Heart left ventricle (tissue), 16 donors: ENCODE results near the gene PIGT. TPM values are rescaled to one million over a fixed set of nuclear protein-coding genes. Genes with fewer than 3 reads are reported as not detected.

Experiments
- ATAC-seq, 4 donors: fragments of 200-7000 bp; cut with Tn5 transposase; one replicate each; pipeline ENCODE4 v1.9.1; 2020 to 2022; ENCODE audit warnings: moderate library complexity in 4 of 4, mild to moderate bottlenecking in 3 of 4, moderate number of reproducible peaks in 1 of 4
- DNase-seq, 5 donors: peaks; one replicate each; pipeline ENCODE4 v3.0.0-alpha.2; 2020
- H3K27ac ChIP-seq, 12 donors: fragments of 200-600 bp; sonication (generic) in 4 of 12; one replicate each; pipeline versions ENCODE4 v1.5.0 to v1.8.0; 2016 to 2022; ENCODE audit warnings: mild to moderate bottlenecking in 2 of 12
- H3K27me3 ChIP-seq, 9 donors: fragments of 200-600 bp; sonication (generic) in 2 of 9; one replicate each; pipeline versions ENCODE4 v1.5.1 to v1.8.0; 2016 to 2022; ENCODE audit warnings: mild to moderate bottlenecking in 3 of 9
- H3K36me3 ChIP-seq, 9 donors: fragments of 200-600 bp; sonication (generic) in 2 of 9; one replicate each; pipeline versions ENCODE4 v1.5.0 to v1.8.0; 2018 to 2022; ENCODE audit warnings: mild to moderate bottlenecking in 2 of 9
- H3K4me1 ChIP-seq, 12 donors: fragments of 200-600 bp; sonication (generic) in 4 of 12; one replicate each; pipeline versions ENCODE4 v1.5.0 to v1.8.0; 2016 to 2022; ENCODE audit warnings: mild to moderate bottlenecking in 3 of 12
- H3K4me3 ChIP-seq, 12 donors: fragments of 200-600 bp; sonication (generic) in 4 of 12; one replicate each; pipeline versions ENCODE4 v1.5.0 to v1.8.0; 2017 to 2022; ENCODE audit warnings: mild to moderate bottlenecking in 9 of 12, moderate library complexity in 4 of 12
- H3K9me3 ChIP-seq, 12 donors: fragments of 200-600 bp; sonication (generic) in 4 of 12; one replicate each; pipeline versions ENCODE4 v1.5.0 to v1.8.0; 2016 to 2022; ENCODE audit warnings: mild to moderate bottlenecking in 1 of 12
- POLR2A ChIP-seq, 2 donors: fragments of 450-650 bp; IDR thresholded peaks; one replicate each; pipeline ENCODE4 v1.6.1; 2017; ENCODE audit warnings: antibody characterized with exemption in 2 of 2, mild to moderate bottlenecking in 2 of 2, moderate library complexity in 2 of 2
- WGBS, 4 donors: extraction: QIAGEN DNeasy Blood & Tissue Kit in 2 of 4; methylation state at CpG; one replicate each; pipeline versions ENCODE4 v1.1.5 to v1.1.7; 2013 to 2018; 5-methylcytosine and 5-hydroxymethylcytosine counted together
- intact Hi-C, 10 donors: fragments of 100-400 bp; cut with DNase I; formaldehyde crosslinking; loops; one replicate each; pipeline versions ENCODE4 v1.11.1 to v1.14.2; 2022
- long read RNA-seq, 3 donors: library from polyadenylated mRNA; unstranded; transcript quantifications; one replicate each; pipeline ENCODE4 v2.0.0, GENCODE V29; 2020 to 2021
- polyA plus RNA-seq, 2 donors: library from polyadenylated mRNA; stranded (reverse); fragments of 200-250 nt; gene quantifications; one replicate each; pipeline ENCODE4 v1.2.3, GENCODE V29; 2013
- total RNA-seq, 9 donors: library from RNA; depleted of rRNA in 2 of 9; stranded (reverse); fragments of >200 nt in 2 of 9; fragmentation: NEBNext Ultra II Directional in 3 of 9; extraction: Animal tissue kit (Norgen Biotek cat#: 25700) in 3 of 9; gene quantifications; one replicate each; pipeline versions ENCODE4 v1.1.0 to v1.2.4, GENCODE V29; 2016 to 2023
- TF ChIP-seq, protein P1 (sequence below), 12 donors: fragments of 200-600 bp; sonication (generic) in 4 of 12; IDR thresholded peaks; one replicate each; pipeline versions ENCODE4 v1.5.0 to v1.8.0; 2018 to 2022; ENCODE audit warnings: antibody characterized with exemption in 12 of 12, mild to moderate bottlenecking in 5 of 12
- donor health status: ischemic (EF 13 %, LVEDD 7.1; RV severe dilation, severe dysfunction).
- donor health status: healthy with polysubstance abuse.
- donor health status: DM: no; HTN: yes; CAD: no.
- donor health status: DM: no; HTN: no; CAD: no.
- donor health status: ischemic (EF 25% LVEDD 6.9; RV normal size, moderate dysfunction).
- donor health status: ischemic (EF 25% LVEDD 5.7; RV mildly dilated, moderate dysfunction).
- donor health status: healthy.
- donor health status: DM: yes; HTN: yes; CAD: no.
- donor health status: ischemic (EF 35%, LVEDD 5.7; RV mildly dilated, moderate dysfunction).
- donor health status: nonischemic (EF 11% LVEDD 7.7; RV severe dilation, severe dysfunction).
- donor health status: DM: yes; HTN: yes; CAD: no.
- donor health status: PGD.
- donor health status: ischemic (EF 29% LVEDD 5.4; RV normal size, mild dysfunction).
- donor health status: nonischemic (EF 23%, LVEDD 6.1; RV moderate dilation, normal function).

The PIGT gene
- 100 to 1,000 TPM; 124 to 224 (median 165) TPM for total RNA-seq
- 100 to 1,000 TPM; 106 to 175 TPM for polyA plus RNA-seq
- long read RNA-seq, donor 1, transcript PIGT-202 (12 exons, 2,245 nt): major isoform, 83 of 167 reads
- long read RNA-seq, donor 1, partial matches to known transcripts: 67 of 167 reads
- long read RNA-seq, donor 1, other reads (novel, unspliced or antisense): 3 of 167 reads
- long read RNA-seq, donor 2, transcript PIGT-203 (11 exons, 1,971 nt): minor isoform, 8 of 325 reads
- long read RNA-seq, donor 2, transcript PIGT-202 (12 exons, 2,245 nt): major isoform, 257 of 325 reads
- long read RNA-seq, donor 2, transcript PIGT-234 (10 exons, 2,090 nt): minor isoform, 5 of 325 reads
- long read RNA-seq, donor 2, partial matches to known transcripts: 41 of 325 reads
- long read RNA-seq, donor 2, other reads (novel, unspliced or antisense): 4 of 325 reads
- long read RNA-seq, donor 3, transcript PIGT-202 (12 exons, 2,245 nt): major isoform, 44 of 88 reads
- long read RNA-seq, donor 3, partial matches to known transcripts: 34 of 88 reads
- long read RNA-seq, donor 3, other reads (novel, unspliced or antisense): 1 of 88 reads

DNA sequence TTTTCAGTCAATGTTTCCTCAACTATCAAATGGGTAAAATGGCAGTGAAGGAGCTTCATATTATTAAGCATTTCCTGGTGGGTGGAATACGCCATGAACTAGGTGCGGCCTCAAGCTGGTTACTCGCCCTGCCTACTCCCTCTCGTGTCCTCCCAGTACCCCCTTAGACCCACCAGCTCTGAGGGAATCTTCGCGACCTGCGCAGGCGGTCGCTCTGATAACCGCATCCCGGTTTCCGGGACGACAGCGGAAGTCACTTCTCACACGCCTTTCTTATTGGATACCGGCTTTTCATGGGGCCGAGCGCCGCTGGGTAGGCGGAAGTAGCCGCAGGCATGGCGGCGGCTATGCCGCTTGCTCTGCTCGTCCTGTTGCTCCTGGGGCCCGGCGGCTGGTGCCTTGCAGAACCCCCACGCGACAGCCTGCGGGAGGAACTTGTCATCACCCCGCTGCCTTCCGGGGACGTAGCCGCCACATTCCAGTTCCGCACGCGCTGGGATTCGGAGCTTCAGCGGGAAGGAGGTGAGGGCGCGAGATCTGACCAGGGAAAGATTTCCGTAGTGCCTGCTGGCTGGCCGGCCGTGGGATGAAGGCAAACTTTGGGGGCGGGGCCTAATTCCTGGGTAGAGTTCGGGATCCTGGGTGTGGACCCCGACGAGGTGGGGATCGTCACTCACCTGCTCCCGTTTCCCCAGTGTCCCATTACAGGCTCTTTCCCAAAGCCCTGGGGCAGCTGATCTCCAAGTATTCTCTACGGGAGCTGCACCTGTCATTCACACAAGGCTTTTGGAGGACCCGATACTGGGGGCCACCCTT lies at the start of gene PIGT:
TSS of gene PIGT (plus strand) at position 320 of the 816 bp plus-strand sequence. CDS start at position 336, 16 bp downstream.
- intact Hi-C loops: loop anchor here in 5 of 10 donors (5.0 to 10.0 kb wide), 4 partner anchors 44 to 451 kb away; partner anchors contain the start of genes SYS1 (in 3 of the 5), STK4 (in 1 of the 5) and TOMM34 (in 1 of the 5)
- peak; percentile 65 to 84 (median 77) for ATAC-seq

DNA sequence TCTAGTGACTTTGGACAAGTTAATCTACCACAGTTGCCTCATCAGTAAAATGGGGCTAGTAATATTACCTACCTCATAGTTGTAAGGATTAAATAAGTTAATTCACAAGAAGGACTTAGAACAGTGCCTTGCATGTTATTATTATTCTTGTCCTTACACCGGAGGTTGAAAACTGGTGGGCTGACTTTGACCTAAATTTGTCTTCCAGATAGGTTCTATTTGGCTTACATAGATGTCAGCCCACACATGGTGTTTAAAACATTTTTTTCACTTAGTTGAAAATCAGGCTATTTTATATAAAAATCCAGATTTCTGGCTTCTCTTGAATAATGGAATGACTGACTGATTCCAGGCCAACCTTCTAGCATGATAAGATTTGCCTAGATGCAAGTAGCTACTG lies 49.7 kb upstream of the PIGT start:
- no peak for ATAC-seq
- Histone ChIP-seq H3K4me1 (peaks cover 0 to 56% (median 15%) of the 10 kb centered on the region in 12 donors), H3K9me3 (no peaks in the 10 kb centered on the region), H3K4me3 (no peak overlapping the region), H3K27ac (no peak overlapping the region), H3K36me3 (peaks cover 0 to 46% (median 41%) of the 10 kb centered on the region in 9 donors), H3K27me3 (no peaks in the 10 kb centered on the region)
- intact Hi-C loops: no loop called here
- TF ChIP-seq, protein P1, sequence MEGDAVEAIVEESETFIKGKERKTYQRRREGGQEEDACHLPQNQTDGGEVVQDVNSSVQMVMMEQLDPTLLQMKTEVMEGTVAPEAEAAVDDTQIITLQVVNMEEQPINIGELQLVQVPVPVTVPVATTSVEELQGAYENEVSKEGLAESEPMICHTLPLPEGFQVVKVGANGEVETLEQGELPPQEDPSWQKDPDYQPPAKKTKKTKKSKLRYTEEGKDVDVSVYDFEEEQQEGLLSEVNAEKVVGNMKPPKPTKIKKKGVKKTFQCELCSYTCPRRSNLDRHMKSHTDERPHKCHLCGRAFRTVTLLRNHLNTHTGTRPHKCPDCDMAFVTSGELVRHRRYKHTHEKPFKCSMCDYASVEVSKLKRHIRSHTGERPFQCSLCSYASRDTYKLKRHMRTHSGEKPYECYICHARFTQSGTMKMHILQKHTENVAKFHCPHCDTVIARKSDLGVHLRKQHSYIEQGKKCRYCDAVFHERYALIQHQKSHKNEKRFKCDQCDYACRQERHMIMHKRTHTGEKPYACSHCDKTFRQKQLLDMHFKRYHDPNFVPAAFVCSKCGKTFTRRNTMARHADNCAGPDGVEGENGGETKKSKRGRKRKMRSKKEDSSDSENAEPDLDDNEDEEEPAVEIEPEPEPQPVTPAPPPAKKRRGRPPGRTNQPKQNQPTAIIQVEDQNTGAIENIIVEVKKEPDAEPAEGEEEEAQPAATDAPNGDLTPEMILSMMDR (IDR thresholded peaks at IDR 0.05): no peak
- TF ChIP-seq POLR2A (IDR thresholded peaks at IDR 0.05): no peak
- DNase-seq: no peak
- 84 to 89% (median 86%) methylated on average over 1 of the region's 1 CpG for WGBS, 4 donors

More for the DNA sequence above, at the start of gene PIGT:
- H3K4me3 ChIP-seq: peak within 1 kb of the TSS; percentile 52 to 97 (median 82)
- H3K4me1 ChIP-seq: peaks cover 0 to 62% (median 42%) of the 10 kb centered on the region in 12 donors
- 0% methylated on average over 25 to 52 of the region's 52 CpGs for WGBS, 4 donors
- H3K27me3 ChIP-seq: no peaks in the 10 kb centered on the region
- peak within 1 kb of the TSS; percentile 55 to 90 (median 83) for H3K27ac ChIP-seq
- TF ChIP-seq, protein P1 (IDR thresholded peaks at IDR 0.05): no peak
- TF ChIP-seq POLR2A (IDR thresholded peaks at IDR 0.05): peak; percentile 52 to 92
- H3K36me3 ChIP-seq: peaks cover 0 to 45% (median 32%) of the 10 kb centered on the region in 9 donors
- no peaks in the 10 kb centered on the region for H3K9me3 ChIP-seq
- peak; percentile 87 to 92 (median 88) for DNase-seq

DNA sequence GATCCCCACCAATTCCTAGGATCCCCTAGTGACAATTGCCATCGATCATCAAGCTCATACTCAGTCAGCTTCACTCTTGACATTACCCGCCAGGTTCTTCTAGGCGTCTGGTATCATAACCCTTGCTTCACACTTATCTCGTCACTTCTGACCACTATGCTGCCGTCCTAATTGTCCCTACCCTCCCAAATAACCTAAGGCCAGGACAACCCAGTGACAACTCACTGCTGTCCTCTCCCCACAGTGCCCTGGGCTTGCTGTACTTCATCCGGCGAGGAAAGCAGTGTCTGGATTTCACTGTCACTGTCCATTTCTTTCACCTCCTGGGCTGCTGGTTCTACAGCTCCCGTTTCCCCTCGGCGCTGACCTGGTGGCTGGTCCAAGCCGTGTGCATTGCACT lies 49.3 kb upstream of the PIGT start:
- H3K27me3 ChIP-seq: no peaks in the 10 kb centered on the region
- WGBS, 4 donors: 80 to 89% (median 86%) methylated on average over 11 of the region's 11 CpGs
- ATAC-seq (no peak), DNase-seq (no peak)
- peaks cover 0 to 52% (median 15%) of the 10 kb centered on the region in 12 donors for H3K4me1 ChIP-seq
- no peaks in the 10 kb centered on the region for H3K9me3 ChIP-seq
- H3K36me3 ChIP-seq: peaks cover 0 to 46% (median 41%) of the 10 kb centered on the region in 9 donors
- no peak overlapping the region for H3K4me3 ChIP-seq
- TF ChIP-seq, protein P1 (IDR thresholded peaks at IDR 0.05): no peak
- no peak for TF ChIP-seq POLR2A (IDR thresholded peaks at IDR 0.05)
- intact Hi-C loops: no loop called here
- no peak overlapping the region for H3K27ac ChIP-seq
